Hepatocyte (in vitro differentiated cells): Measurements from ENCODE around the gene TMEM108.

ENCODE experiments used
- CTCF ChIP-seq: fragments of 200-600 bp; sonication (generic); IDR thresholded peaks from 2 replicates; pipeline ENCODE4 v1.5.1; 2016; ENCODE audit warnings: antibody characterized with exemption, mild to moderate bottlenecking; ENCODE audit not compliant: poor library complexity
- EZH2 ChIP-seq: fragments of 200-600 bp; sonication (generic); IDR thresholded peaks from 2 replicates; pipeline ENCODE4 v1.6.1; 2016; ENCODE audit warnings: antibody characterized with exemption, mild to moderate bottlenecking, borderline replicate concordance
- EZH2phosphoT487 ChIP-seq: fragments of 200-600 bp; sonication (generic); IDR thresholded peaks from one replicate; pipeline ENCODE4 v1.6.1; 2018; ENCODE audit warnings: antibody characterized with exemption, mild to moderate bottlenecking, low read depth, moderate library complexity; ENCODE audit not compliant: unreplicated experiment, severe bottlenecking

- no peak for TF ChIP-seq EZH2
- no peak for TF ChIP-seq CTCF
- TF ChIP-seq EZH2phosphoT487, result no peak
These were observed 15.3 kb downstream of the TMEM108 start for GRCh38 chr3:133053532-133053931.
